PC-9 (cell line): Measurements from ENCODE around the gene MAGT1.

Source experiments
- EZH2 ChIP-seq: fragments of 200-600 bp; sonication (generic); IDR thresholded peaks from 2 replicates; pipeline ENCODE4 v1.8.0; 2017; ENCODE audit warnings: antibody characterized with exemption, low read depth
- TF ChIP-seq, protein P1 (sequence below): fragments of 200-600 bp; sonication (generic); conservative IDR thresholded peaks from 2 replicates; pipeline ENCODE4 v1.6.1; 2017; ENCODE audit warnings: mixed run types, antibody characterized with exemption, mild to moderate bottlenecking, moderate library complexity

DNA sequence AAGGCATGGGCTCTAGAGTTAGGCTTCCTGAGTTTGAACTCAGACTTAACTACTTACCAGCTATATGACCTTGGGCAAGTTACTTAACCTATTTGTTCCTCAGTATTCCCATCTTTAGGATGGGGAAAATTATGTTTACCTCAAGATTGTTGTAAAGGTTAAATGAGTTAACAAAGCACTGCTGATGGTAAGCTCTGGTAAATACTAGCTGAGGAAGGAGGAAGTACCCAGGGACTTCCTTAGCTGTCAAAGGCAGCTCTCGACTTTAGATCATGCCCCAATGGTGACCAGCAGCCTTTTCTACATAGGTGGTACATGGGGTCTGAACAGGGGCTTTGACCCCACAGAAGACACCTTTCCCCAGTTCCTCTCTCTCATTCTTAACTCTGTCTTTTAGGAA lies 35.3 kb upstream of the MAGT1 start:
- no peak for TF ChIP-seq EZH2
- TF ChIP-seq, protein P1, sequence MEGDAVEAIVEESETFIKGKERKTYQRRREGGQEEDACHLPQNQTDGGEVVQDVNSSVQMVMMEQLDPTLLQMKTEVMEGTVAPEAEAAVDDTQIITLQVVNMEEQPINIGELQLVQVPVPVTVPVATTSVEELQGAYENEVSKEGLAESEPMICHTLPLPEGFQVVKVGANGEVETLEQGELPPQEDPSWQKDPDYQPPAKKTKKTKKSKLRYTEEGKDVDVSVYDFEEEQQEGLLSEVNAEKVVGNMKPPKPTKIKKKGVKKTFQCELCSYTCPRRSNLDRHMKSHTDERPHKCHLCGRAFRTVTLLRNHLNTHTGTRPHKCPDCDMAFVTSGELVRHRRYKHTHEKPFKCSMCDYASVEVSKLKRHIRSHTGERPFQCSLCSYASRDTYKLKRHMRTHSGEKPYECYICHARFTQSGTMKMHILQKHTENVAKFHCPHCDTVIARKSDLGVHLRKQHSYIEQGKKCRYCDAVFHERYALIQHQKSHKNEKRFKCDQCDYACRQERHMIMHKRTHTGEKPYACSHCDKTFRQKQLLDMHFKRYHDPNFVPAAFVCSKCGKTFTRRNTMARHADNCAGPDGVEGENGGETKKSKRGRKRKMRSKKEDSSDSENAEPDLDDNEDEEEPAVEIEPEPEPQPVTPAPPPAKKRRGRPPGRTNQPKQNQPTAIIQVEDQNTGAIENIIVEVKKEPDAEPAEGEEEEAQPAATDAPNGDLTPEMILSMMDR: no peak
